ENCODE data around the gene TMEM38B.

- no peak for TF ChIP-seq CTCF (IDR thresholded peaks at IDR 0.05)
- no peak for TF ChIP-seq POLR2A (IDR thresholded peaks at IDR 0.05)
Observed at GRCh38 chr9:105647595-105648349, 46.6 kb upstream of the TMEM38B start.

Data from Peyer's patch (tissue), 4 donors.